Choroid plexus epithelial cell (primary cell): ENCODE data around the gene NPEPL1.

ENCODE experiments used
- DNase-seq: peaks from one replicate; pipeline ENCODE4 v3.0.0-alpha.2; 2010; ENCODE audit warnings: low read depth
- H3K4me3 ChIP-seq: 2 replicates; pipeline ENCODE4 v1.5.1; 2011; ENCODE audit warnings: low read depth, mild to moderate bottlenecking, control low read depth, low read length, moderate library complexity
- CTCF ChIP-seq: conservative IDR thresholded peaks from 2 replicates; pipeline ENCODE4 v1.5.1; 2011; ENCODE audit warnings: low read depth, mild to moderate bottlenecking, control low read depth, inconsistent platforms, low read length, moderate library complexity

NPEPL1 gene

DNA sequence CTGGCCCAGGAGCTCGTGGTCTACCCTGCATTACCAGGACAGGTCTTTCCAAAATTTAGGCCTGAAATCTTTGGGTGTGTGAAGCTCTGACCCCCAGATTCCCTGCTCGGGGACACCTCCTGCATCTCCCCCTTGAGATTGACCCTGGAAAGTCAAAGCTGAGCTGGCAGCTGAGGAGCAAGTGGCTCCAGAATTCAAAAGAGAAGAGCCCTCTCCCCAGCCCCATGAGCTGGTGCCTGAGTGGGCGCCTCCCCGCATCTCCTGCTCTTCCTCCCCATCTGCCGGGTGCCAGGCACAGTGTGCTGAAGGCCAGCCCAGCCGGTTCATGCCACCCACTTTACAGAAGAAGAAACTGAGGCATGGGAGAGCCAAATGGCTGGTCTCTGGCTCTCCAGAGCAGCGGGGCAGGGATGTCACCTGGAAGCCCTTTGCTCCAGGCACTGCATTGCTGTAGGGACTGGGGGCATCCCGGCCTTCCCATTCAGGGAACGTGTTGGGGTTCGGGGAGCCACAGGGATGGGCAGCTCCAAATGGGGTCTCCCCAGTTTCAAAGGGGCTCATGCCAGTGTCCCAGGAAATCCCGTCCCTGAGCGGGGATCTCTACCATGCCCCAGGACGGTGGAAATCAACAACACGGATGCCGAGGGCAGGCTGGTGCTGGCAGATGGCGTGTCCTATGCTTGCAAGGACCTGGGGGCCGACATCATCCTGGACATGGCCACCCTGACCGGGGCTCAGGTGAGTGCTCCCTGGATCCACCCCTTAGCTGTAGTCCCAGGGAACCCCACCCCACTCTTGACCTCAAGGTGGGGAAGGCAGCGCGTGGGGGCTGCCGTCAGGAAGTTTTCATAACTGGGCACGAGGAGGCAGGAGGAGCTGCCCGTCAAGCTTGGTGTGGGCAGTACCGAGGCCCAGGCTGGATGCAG lies 20.5 kb downstream of the NPEPL1 start:
- no peak for TF ChIP-seq CTCF
- no peak overlapping the region for H3K4me3 ChIP-seq
- DNase-seq, result no peak

DNA sequence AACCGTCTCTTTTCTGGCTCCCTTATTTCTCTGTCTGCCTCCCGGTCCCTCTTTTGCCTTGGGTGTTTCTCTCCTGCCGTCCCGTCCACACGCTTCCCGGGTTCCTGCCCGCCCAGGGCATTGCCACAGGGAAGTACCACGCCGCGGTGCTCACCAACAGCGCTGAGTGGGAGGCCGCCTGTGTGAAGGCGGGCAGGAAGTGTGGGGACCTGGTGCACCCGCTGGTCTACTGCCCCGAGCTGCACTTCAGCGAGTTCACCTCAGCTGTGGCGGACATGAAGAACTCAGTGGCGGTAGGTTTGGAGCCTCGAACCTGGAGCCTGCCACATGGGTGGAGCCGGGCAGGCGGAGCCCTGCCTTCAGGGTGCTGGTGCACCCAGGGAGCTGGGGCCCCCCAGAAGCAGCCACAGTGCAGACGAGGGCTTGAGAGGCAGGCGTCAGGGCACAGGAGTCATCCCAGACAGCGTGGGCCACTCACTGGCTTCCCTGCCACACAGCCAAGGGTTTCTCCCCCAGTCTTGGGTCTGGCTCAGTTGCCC lies 21.3 kb downstream of the NPEPL1 start:
- TF ChIP-seq CTCF, result no peak
- no peak for DNase-seq

DNA sequence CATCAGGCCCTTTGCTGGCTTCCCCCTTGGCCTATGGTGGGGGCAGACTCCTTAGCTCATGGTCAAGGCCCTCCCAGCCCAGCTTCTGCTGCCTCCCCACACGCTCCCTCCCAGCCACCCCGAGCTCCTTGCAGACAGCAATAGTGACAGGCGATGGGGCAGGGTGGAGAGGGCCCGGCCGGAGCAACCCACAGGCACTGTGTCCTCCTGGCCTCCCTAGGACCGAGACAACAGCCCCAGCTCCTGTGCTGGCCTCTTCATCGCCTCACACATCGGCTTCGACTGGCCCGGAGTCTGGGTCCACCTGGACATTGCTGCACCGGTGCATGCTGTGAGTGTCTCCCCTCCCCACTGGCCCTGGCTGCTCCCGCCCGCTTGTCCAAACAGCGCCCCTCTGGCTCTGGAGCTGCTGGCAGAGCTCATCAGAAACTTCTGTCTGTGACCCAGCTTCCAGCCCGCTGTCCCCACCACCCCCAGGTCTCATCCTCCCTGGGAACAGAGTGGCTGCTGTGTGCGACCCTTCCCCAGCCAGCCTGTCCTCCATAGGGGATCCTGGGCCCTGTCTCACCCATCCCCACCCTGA lies 21.8 kb downstream of the NPEPL1 start:
- no peak overlapping the region for H3K4me3 ChIP-seq
- no peak for DNase-seq
- TF ChIP-seq CTCF, result no peak

More for the DNA sequence above, 21.3 kb downstream of the NPEPL1 start:
- H3K4me3 ChIP-seq, result no peak overlapping the region

- DNase-seq, result no peak
- no peak for TF ChIP-seq CTCF
- no peak overlapping the region for H3K4me3 ChIP-seq
Observed at GRCh38 chr20:58714923-58715351, 22.3 kb downstream of the NPEPL1 start.

DNA sequence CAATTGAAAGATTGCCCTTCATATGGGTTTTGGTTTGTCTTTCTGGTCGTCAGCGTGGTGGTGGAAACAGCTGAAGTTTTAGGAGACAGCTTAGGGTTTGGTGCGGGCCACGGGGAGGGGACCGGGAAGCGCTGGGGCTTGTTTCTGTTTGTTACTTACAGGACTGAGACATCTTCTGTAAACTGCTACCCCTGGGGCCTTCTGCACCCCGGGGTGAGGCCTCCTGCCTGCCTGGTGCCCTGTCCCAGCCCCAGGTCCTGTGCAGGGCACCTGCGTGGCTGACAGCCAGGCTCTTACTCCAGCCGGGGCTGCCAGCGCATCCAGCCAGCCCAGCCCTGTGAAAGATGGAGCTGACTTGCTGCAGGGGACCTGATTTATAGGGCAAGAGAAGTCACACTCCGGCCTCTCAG lies 22.8 kb downstream of the NPEPL1 start:
- TF ChIP-seq CTCF, result no peak
- DNase-seq, result no peak
- no peak overlapping the region for H3K4me3 ChIP-seq

GRCh38 chr20:58715801-58716475 lies 23.3 kb downstream of the NPEPL1 start:
- no peak for TF ChIP-seq CTCF

More at GRCh38 chr20:58715801-58716475, 23.3 kb downstream of the NPEPL1 start:
- no peak for DNase-seq
- H3K4me3 ChIP-seq, result no peak overlapping the region
